Hepatocyte (in vitro differentiated cells): ENCODE measurements around the gene GALNT7. TPM values are rescaled to one million over a fixed set of nuclear protein-coding genes. Genes with fewer than 3 reads are reported as not detected.
A peak's percentile ranks its signal among the peaks of the same experiment; 100 is the strongest.

Experiments
- DNase-seq: peaks from one replicate; pipeline ENCODE4 v3.0.0-alpha.2; 2016; ENCODE audit warnings: low spot score
- H2AFZ ChIP-seq: fragments of 200-600 bp; sonication (generic); 2 replicates; pipeline ENCODE4 v1.6.0; 2016; ENCODE audit warnings: antibody characterized with exemption, mild to moderate bottlenecking
- H3K27ac ChIP-seq: fragments of 200-600 bp; sonication (generic); 2 replicates; pipeline ENCODE4 v1.5.1; 2016; ENCODE audit warnings: mild to moderate bottlenecking
- H3K27me3 ChIP-seq: fragments of 200-600 bp; sonication (generic); 2 replicates; pipeline ENCODE4 v1.6.1; 2016
- H3K36me3 ChIP-seq: fragments of 200-600 bp; sonication (generic); replicated peaks from 2 replicates; pipeline ENCODE4 v1.5.1; 2016; ENCODE audit warnings: low read depth; ENCODE audit not compliant: insufficient read depth
- H3K4me1 ChIP-seq: fragments of 200-600 bp; sonication (generic); 2 replicates; pipeline ENCODE4 v1.5.1; 2016; ENCODE audit warnings: mild to moderate bottlenecking, moderate library complexity; ENCODE audit not compliant: insufficient read depth
- H3K4me2 ChIP-seq: fragments of 200-600 bp; sonication (generic); 2 replicates; pipeline ENCODE4 v1.6.0; 2016
- H3K4me3 ChIP-seq: fragments of 200-600 bp; sonication (generic); 2 replicates; pipeline ENCODE4 v1.5.1; 2016; ENCODE audit warnings: mild to moderate bottlenecking
- H3K79me2 ChIP-seq: fragments of 200-600 bp; sonication (generic); 2 replicates; pipeline ENCODE4 v1.6.0; 2017; ENCODE audit warnings: mild to moderate bottlenecking
- H3K9me2 ChIP-seq: fragments of 200-600 bp; sonication (generic); replicated peaks from 2 replicates; pipeline ENCODE4 v1.6.0; 2017; ENCODE audit warnings: mild to moderate bottlenecking; ENCODE audit not compliant: insufficient read depth
- H3K9me3 ChIP-seq: fragments of 200-600 bp; sonication (generic); 2 replicates; pipeline ENCODE4 v1.5.1; 2016; ENCODE audit warnings: low read depth, mild to moderate bottlenecking
- H4K20me1 ChIP-seq: fragments of 200-600 bp; sonication (generic); 2 replicates; pipeline ENCODE4 v1.6.0; 2016; ENCODE audit warnings: mild to moderate bottlenecking; ENCODE audit not compliant: insufficient read depth, poor library complexity, severe bottlenecking
- EZH2 ChIP-seq: fragments of 200-600 bp; sonication (generic); IDR thresholded peaks from 2 replicates; pipeline ENCODE4 v1.6.1; 2016; ENCODE audit warnings: antibody characterized with exemption, mild to moderate bottlenecking, borderline replicate concordance
- EZH2phosphoT487 ChIP-seq: fragments of 200-600 bp; sonication (generic); IDR thresholded peaks from one replicate; pipeline ENCODE4 v1.6.1; 2018; ENCODE audit warnings: antibody characterized with exemption, mild to moderate bottlenecking, low read depth, moderate library complexity; ENCODE audit not compliant: unreplicated experiment, severe bottlenecking
- WGBS: methylation state at CpG from one replicate; pipeline ENCODE4 v1.1.6; 2016; ENCODE audit warnings: low lambda C conversion rate; ENCODE audit errors: missing lambda C conversion rate; 5-methylcytosine and 5-hydroxymethylcytosine counted together
- polyA plus RNA-seq: library from polyadenylated mRNA; unstranded; fragments of >200 nt; fragmentation: Nextera tagmentation; extraction: Ambion mirVana; gene quantifications from 2 replicates; pipeline ENCODE4 v1.2.1, GENCODE V29; 2016
- total RNA-seq: library from RNA; depleted of rRNA; stranded (reverse); fragments of >200 nt; gene quantifications from 2 replicates; pipeline ENCODE4 v1.2.3, GENCODE V29; 2014
- TF ChIP-seq, protein P1 (sequence below): fragments of 200-600 bp; sonication (generic); IDR thresholded peaks from 2 replicates; pipeline ENCODE4 v1.5.1; 2016; ENCODE audit warnings: antibody characterized with exemption, mild to moderate bottlenecking; ENCODE audit not compliant: poor library complexity

GALNT7 gene
- total and polyA plus RNA-seq, 2 experiments from 2014 or later: 23.7 to 44.6 TPM

DNA sequence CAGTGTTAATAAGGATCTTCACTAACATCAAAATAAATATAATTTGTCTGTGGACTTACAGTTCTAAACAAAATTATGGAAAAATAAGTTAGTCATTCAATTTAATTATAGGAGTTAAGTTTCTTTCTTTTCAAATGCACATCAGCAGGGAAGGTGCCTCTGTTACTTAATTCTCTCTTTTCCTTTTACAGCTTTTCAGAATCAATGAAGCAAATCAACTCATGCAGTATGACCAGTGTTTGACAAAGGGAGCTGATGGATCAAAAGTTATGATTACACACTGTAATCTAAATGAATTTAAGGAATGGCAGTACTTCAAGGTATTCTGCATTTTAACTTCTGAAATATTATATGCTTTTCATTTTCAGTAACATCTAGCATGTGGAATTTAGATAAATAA is 149.6 kb downstream of the GALNT7 start:
- Histone ChIP-seq H3K4me1 (no peaks in the 10 kb centered on the region), H2AFZ (no peak overlapping the region), H3K9me2 (no peaks in the 10 kb centered on the region), H3K36me3 (no peaks in the 10 kb centered on the region), H3K79me2 (no peaks in the 10 kb centered on the region), H3K27me3 (no peaks in the 10 kb centered on the region), H4K20me1 (no peaks in the 10 kb centered on the region), H3K9me3 (no peaks in the 10 kb centered on the region), H3K4me2 (no peak overlapping the region), H3K4me3 (no peak overlapping the region), H3K27ac (no peak overlapping the region)
- DNase-seq: no peak
- TF ChIP-seq EZH2: no peak
- TF ChIP-seq, protein P1, sequence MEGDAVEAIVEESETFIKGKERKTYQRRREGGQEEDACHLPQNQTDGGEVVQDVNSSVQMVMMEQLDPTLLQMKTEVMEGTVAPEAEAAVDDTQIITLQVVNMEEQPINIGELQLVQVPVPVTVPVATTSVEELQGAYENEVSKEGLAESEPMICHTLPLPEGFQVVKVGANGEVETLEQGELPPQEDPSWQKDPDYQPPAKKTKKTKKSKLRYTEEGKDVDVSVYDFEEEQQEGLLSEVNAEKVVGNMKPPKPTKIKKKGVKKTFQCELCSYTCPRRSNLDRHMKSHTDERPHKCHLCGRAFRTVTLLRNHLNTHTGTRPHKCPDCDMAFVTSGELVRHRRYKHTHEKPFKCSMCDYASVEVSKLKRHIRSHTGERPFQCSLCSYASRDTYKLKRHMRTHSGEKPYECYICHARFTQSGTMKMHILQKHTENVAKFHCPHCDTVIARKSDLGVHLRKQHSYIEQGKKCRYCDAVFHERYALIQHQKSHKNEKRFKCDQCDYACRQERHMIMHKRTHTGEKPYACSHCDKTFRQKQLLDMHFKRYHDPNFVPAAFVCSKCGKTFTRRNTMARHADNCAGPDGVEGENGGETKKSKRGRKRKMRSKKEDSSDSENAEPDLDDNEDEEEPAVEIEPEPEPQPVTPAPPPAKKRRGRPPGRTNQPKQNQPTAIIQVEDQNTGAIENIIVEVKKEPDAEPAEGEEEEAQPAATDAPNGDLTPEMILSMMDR: no peak
- no peak for TF ChIP-seq EZH2phosphoT487

DNA sequence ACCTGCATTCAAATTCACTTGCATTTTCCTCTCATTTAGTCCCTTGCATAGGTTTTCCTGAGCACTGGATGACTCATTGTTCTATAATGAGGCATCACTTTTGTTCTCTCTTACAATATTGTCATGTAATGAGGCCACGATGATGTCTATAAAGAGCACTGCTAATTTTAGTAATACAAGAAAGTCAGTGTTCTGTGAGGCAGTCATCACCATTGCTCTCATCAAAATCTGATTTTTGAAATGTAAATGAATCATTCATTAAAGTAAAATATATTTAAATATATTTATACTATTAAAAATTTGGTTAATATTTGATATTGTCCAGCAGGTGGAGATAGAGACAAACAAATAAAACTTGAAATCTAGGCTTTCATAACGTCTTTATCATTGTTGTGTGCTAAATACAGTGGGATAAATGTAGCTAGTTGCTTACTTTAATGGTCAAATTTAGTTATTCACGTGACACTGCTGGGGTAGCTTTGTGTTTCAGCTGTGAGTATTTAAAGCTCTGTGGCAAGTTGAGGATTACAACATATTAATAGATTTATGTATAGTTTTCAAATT is 150.1 kb downstream of the GALNT7 start:
- Histone ChIP-seq H3K27ac (no peak overlapping the region), H3K9me2 (no peaks in the 10 kb centered on the region), H3K4me2 (no peak overlapping the region), H3K36me3 (no peaks in the 10 kb centered on the region), H4K20me1 (no peaks in the 10 kb centered on the region), H2AFZ (no peak overlapping the region), H3K4me1 (no peaks in the 10 kb centered on the region), H3K79me2 (no peaks in the 10 kb centered on the region), H3K27me3 (no peaks in the 10 kb centered on the region), H3K4me3 (no peak overlapping the region), H3K9me3 (no peaks in the 10 kb centered on the region)
- WGBS: 49% methylated on average over 3 of the region's 3 CpGs
- peak; percentile 26 for DNase-seq
- TF ChIP-seq, protein P1: peak; percentile 54
- TF ChIP-seq EZH2phosphoT487 (no peak), EZH2 (no peak)

DNA sequence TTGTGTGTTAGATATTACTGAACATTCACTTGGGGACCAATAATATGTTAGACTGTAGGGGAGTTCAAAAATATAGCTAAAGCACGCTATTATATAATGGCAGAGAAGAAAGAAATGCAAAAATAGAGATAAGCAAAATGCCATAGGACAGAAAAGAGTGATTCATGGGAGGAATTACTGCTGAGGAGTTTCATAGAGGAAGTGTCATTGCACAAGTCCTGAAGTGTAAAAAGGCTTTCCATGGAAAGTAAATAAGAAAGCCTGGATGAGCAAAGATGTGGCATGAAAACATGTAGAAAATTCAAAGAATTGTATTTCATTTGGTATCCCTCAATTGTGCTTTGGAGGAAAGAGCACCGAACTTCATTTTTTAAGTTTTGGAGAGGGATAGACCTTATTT is 151.1 kb downstream of the GALNT7 start:
- no peak overlapping the region for H3K4me2 ChIP-seq
- TF ChIP-seq, protein P1: no peak
- TF ChIP-seq EZH2 (no peak), EZH2phosphoT487 (no peak)

More for the DNA sequence above, 151.1 kb downstream of the GALNT7 start:
- no peaks in the 10 kb centered on the region for H3K9me2 ChIP-seq
- H3K36me3 ChIP-seq: no peaks in the 10 kb centered on the region
- DNase-seq: no peak
- WGBS: 95% methylated on average over 2 of the region's 2 CpGs
- no peak overlapping the region for H3K27ac ChIP-seq
- H4K20me1 ChIP-seq: no peaks in the 10 kb centered on the region
- H3K79me2 ChIP-seq: no peaks in the 10 kb centered on the region
- H2AFZ ChIP-seq: no peak overlapping the region
- no peaks in the 10 kb centered on the region for H3K9me3 ChIP-seq
- no peak overlapping the region for H3K4me3 ChIP-seq
- H3K4me1 ChIP-seq: no peaks in the 10 kb centered on the region
- no peaks in the 10 kb centered on the region for H3K27me3 ChIP-seq
